Epithelial cell of esophagus (primary cell): ENCODE results near the gene MNDA.
"Not testable (repeated sequence)": the region's sequence is repeated elsewhere in the genome, so short reads cannot be mapped to it uniquely, and the experiment has no call there.

ENCODE experiments used
- DNase-seq: peaks from one replicate; pipeline ENCODE4 v3.0.0; 2010; ENCODE audit warnings: low read depth
- H3K4me3 ChIP-seq: 2 replicates; pipeline ENCODE4 v1.5.1; 2011; ENCODE audit warnings: mild to moderate bottlenecking, low read length, control low read depth
- CTCF ChIP-seq: IDR thresholded peaks from 2 replicates; pipeline ENCODE4 v1.5.1; 2011; ENCODE audit warnings: low read depth, mild to moderate bottlenecking, low read length, control low read depth, inconsistent platforms; ENCODE audit not compliant: insufficient read depth; ENCODE audit errors: missing control alignments

Gene MNDA

GRCh38 chr1:158833264-158833663 is 2.1 kb downstream of the MNDA start:
- TF ChIP-seq CTCF, result no peak
- no peak for DNase-seq
- H3K4me3 ChIP-seq, result no peak overlapping the region

DNA sequence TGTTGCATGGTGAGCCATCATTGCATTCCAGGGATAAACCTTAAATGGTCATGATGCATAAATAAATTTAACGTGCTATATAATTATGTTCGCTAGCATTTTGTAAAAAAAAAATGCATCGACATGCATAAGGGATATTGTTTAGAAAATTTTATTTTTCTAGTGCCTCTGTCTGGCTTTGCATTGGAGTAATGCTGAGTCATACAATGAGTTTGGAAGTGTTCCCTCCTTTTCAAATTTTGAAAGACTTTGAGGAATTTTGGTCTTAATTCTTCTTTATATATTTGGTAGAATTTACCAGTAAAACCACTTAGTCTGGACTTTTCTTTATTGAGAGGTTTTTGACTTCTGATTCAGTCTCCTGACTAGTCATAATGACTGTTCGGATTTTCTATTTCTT is 4.9 kb downstream of the MNDA start:
- TF ChIP-seq CTCF, result no peak
- no peak for DNase-seq
- no peak overlapping the region for H3K4me3 ChIP-seq

DNA sequence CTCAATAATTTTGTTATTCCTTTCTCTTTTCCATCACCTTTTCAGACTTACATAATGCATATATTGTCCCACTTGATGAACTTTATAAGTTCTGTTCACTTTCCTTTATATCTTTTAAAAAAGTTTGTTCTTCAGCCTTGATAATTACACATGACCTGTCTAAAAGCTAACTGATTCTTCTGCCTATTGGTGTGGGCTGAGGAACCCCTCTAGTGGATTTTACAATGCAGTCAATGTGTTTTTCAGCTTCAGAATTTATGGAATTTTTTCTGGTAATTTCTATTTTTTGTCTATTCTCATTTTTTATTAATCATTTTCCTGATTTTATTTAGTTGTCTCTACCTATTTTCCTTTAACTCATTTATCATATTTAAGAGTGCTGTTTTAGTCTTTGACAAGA is 7.5 kb downstream of the MNDA start:
- no peak for DNase-seq
- no peak for TF ChIP-seq CTCF
- no peak overlapping the region for H3K4me3 ChIP-seq

GRCh38 chr1:158839566-158839965 is 8.4 kb downstream of the MNDA start:
- H3K4me3 ChIP-seq, result no peak overlapping the region
- TF ChIP-seq CTCF, result no peak
- no peak for DNase-seq

- no peak overlapping the region for H3K4me3 ChIP-seq
- no peak for TF ChIP-seq CTCF
- DNase-seq, result no peak
Observed at GRCh38 chr1:158840236-158840635, 9.1 kb downstream of the MNDA start.

- no peak for DNase-seq
- no peak for TF ChIP-seq CTCF
Observed at GRCh38 chr1:158864595-158864994, 33.4 kb downstream of the MNDA start.

DNA sequence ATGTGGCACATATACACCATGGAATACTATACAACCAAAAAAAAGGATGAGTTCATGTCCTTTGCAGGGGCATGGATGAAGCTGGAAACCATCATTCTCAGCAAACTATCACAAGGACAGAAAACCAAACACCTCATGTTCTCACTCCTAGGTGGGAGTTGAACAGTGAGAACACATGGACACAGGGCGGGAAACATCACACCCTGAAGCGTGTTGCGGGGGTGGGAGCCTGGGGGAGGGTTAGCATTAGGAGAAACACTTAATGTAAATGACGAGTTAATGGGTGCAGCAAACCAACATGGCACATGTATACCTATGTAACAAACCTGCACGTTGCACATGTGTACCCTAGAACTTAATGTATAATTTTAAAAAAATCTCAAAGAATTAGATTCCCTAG is 39.3 kb downstream of the MNDA start:
- not testable (repeated sequence) for DNase-seq, H3K4me3 ChIP-seq

More at GRCh38 chr1:158864595-158864994, 33.4 kb downstream of the MNDA start:
- H3K4me3 ChIP-seq, result no peak overlapping the region

GRCh38 chr1:158873141-158873540 is 42.0 kb downstream of the MNDA start:
- TF ChIP-seq CTCF, result no peak

More at GRCh38 chr1:158873141-158873540, 42.0 kb downstream of the MNDA start:
- DNase-seq, result no peak
- H3K4me3 ChIP-seq, result no peak overlapping the region
